Thyroid gland (tissue), 4 donors: ENCODE measurements around the gene USP48. TPM values are rescaled to one million over a fixed set of nuclear protein-coding genes. Genes with fewer than 3 reads are reported as not detected.

Experiments used
- DNase-seq, 2 donors: peaks; one replicate each; pipeline ENCODE4 v3.0.0-alpha.2; 2019
- H3K27ac ChIP-seq, 3 donors: fragments of 200-600 bp; sonication (generic); 1 replicate in 2 of 3; 2 replicates in 1 of 3; pipeline ENCODE4 v1.5.1; 2016 to 2019; ENCODE audit warnings: mild to moderate bottlenecking in 1 of 3, moderate library complexity in 1 of 3
- H3K27me3 ChIP-seq: fragments of 200-600 bp; sonication (generic); one replicate; pipeline ENCODE4 v1.5.1; 2019
- H3K36me3 ChIP-seq, 2 donors: fragments of 200-600 bp; sonication (generic); one replicate each; pipeline ENCODE4 v1.5.1; 2016 to 2019
- H3K4me1 ChIP-seq, 2 donors: fragments of 200-600 bp; sonication (generic); one replicate each; pipeline ENCODE4 v1.5.1; 2017 to 2019
- H3K4me3 ChIP-seq, 3 donors: fragments of 200-600 bp; sonication (generic); replicated peaks in 1 of 3; 1 replicate in 2 of 3; 2 replicates in 1 of 3; pipeline ENCODE4 v1.5.1; 2016; ENCODE audit warnings: mild to moderate bottlenecking in 1 of 3
- H3K9me3 ChIP-seq: fragments of 200-600 bp; sonication (generic); one replicate; pipeline ENCODE4 v1.5.1; 2017
- POLR2A ChIP-seq, 2 donors: fragments of 450-650 bp; IDR thresholded peaks; one replicate each; pipeline ENCODE4 v1.6.1; 2017; ENCODE audit warnings: antibody characterized with exemption in 2 of 2, mild to moderate bottlenecking in 2 of 2, moderate library complexity in 1 of 2
- WGBS, 2 donors: methylation state at CpG; one replicate each; pipeline ENCODE4 v1.1.5; 2017; 5-methylcytosine and 5-hydroxymethylcytosine counted together
- intact Hi-C: fragments of 100-400 bp; cut with DNase I; formaldehyde crosslinking; loops from one replicate; pipeline ENCODE4 v1.15.1; 2023
- total RNA-seq, 4 donors: library from RNA; depleted of rRNA; stranded (reverse); fragments of >200 nt; gene quantifications; one replicate each; pipeline ENCODE4 v1.2.3, GENCODE V29; 2016
- TF ChIP-seq, protein P1 (sequence below), 6 experiments: fragments of 200-600 bp in 3 of 6; fragments of 450-650 bp in 3 of 6; sonication (generic) in 3 of 6; IDR thresholded peaks; one replicate each; pipeline ENCODE4 v1.5.1; 2016 to 2019; ENCODE audit warnings: antibody characterized with exemption in 6 of 6, mild to moderate bottlenecking in 2 of 6, inconsistent platforms in 1 of 6, moderate library complexity in 1 of 6

Gene USP48
- total RNA-seq, 4 donors from 2014 or later: 77.4 to 113 (median 88.5) TPM

GRCh38 chr1:21655259-21655658, 127.7 kb downstream of the USP48 start:
- peak in 1 of 2 donors; percentile 5 for DNase-seq
- TF ChIP-seq, protein P1, sequence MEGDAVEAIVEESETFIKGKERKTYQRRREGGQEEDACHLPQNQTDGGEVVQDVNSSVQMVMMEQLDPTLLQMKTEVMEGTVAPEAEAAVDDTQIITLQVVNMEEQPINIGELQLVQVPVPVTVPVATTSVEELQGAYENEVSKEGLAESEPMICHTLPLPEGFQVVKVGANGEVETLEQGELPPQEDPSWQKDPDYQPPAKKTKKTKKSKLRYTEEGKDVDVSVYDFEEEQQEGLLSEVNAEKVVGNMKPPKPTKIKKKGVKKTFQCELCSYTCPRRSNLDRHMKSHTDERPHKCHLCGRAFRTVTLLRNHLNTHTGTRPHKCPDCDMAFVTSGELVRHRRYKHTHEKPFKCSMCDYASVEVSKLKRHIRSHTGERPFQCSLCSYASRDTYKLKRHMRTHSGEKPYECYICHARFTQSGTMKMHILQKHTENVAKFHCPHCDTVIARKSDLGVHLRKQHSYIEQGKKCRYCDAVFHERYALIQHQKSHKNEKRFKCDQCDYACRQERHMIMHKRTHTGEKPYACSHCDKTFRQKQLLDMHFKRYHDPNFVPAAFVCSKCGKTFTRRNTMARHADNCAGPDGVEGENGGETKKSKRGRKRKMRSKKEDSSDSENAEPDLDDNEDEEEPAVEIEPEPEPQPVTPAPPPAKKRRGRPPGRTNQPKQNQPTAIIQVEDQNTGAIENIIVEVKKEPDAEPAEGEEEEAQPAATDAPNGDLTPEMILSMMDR (IDR thresholded peaks at IDR 0.05): no peak
- TF ChIP-seq POLR2A (IDR thresholded peaks at IDR 0.05): no peak
- Histone ChIP-seq H3K27ac (peak overlapping the region; percentile 38 to 64 (median 48)), H3K36me3 (no peaks in the 10 kb centered on the region), H3K4me3 (no peak overlapping the region), H3K27me3 (no peaks in the 10 kb centered on the region), H3K9me3 (no peaks in the 10 kb centered on the region), H3K4me1 (peaks cover 49 to 60% of the 10 kb centered on the region in 2 donors)
- intact Hi-C loops: loop anchor here (5.0 kb wide), 1 partner anchor 283 kb away; no protein-coding TSS in a partner anchor
- whole genome bisulfite sequencing, 2 donors: 82 to 86% methylated on average over 2 to 4 of the region's 4 CpGs

DNA sequence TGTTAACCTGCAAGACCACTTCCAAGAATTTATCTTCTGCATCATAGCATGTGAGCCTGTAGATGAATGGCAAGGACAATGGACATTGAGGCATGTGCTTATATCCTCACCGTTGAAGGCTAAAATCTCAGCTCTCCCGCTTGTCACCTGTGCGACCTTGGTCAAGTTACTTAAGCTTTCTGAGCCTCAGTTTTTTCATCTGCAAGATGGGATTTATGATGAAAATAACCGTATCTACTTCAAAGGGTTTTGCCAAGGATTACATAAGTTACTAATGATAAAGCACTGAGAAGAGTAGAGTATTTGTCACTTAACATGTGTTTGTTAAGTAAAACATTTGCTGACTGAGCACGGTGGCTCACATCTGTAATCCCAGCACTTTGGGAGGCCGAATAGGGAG, 128.7 kb downstream of the USP48 start:
- no peak for DNase-seq
- TF ChIP-seq, protein P1 (IDR thresholded peaks at IDR 0.05): no peak
- no peak for TF ChIP-seq POLR2A (IDR thresholded peaks at IDR 0.05)
- WGBS, 2 donors: 85 to 86% methylated on average over 6 of the region's 6 CpGs
- H3K4me1 ChIP-seq: peaks cover 40 to 55% of the 10 kb centered on the region in 2 donors
- no peaks in the 10 kb centered on the region for H3K36me3 ChIP-seq
- peak overlapping the region; percentile 69 to 81 (median 81) for H3K27ac ChIP-seq
- H3K9me3 ChIP-seq: no peaks in the 10 kb centered on the region
- intact Hi-C loops: no loop called here
- no peaks in the 10 kb centered on the region for H3K27me3 ChIP-seq
- no peak overlapping the region for H3K4me3 ChIP-seq

- WGBS, 2 donors: 18 to 23% methylated on average over 4 to 6 of the region's 6 CpGs
- peak overlapping the region; percentile 69 to 81 (median 81) for H3K27ac ChIP-seq
- intact Hi-C loops: no loop called here
Observed at GRCh38 chr1:21653744-21654100, 129.2 kb downstream of the USP48 start.

DNA sequence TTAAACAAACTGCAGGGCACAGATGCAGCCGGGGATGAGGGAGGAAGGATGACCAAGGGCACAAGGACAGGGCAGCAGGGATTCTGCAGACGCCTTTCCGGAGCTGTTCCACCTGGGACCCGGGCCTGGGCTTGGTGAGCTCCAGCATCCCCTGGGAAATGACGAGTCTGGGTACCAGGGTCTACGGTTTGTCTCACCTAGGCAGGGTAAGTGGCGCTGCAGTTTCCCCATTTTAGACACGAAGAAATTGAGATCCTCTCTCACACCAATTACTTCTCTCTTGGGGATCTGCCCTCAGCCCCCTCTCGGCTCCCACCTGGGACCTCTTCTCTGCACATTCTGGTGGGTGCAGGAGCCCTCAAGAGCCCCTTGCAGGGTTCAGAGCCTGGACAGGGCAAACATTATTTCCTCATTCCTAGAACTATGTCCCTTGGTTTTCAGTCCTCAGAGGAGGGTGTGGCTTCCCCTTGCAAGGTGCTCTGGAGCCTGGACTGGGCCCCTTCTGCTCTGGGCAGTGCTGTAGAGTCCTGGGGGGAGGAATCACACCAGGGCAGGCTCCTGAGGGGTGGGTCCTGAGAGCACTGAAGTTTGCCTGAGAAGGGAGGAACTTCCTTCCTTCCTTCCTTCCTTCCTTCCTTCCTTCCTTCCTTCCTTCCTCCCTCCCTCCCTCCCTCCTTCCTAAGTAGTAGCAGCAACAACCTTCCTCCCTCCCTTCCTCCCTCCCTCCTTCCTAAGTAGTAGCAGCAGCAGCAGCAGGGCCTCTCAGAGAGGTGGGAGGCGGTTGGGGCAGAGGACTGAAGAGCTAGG, 129.8 kb downstream of the USP48 start:
- H3K27ac ChIP-seq: peak overlapping the region; percentile 69 to 81 (median 81)
- peaks cover 0 to 8% of the 10 kb centered on the region in 2 donors for H3K36me3 ChIP-seq
- no peaks in the 10 kb centered on the region for H3K27me3 ChIP-seq
- intact Hi-C loops: no loop called here
- no peaks in the 10 kb centered on the region for H3K9me3 ChIP-seq
- H3K4me1 ChIP-seq: peaks cover 40 to 55% of the 10 kb centered on the region in 2 donors
- WGBS, 2 donors: 43 to 61% methylated on average over 9 of the region's 10 CpGs
- TF ChIP-seq POLR2A (IDR thresholded peaks at IDR 0.05): no peak
- TF ChIP-seq, protein P1 (IDR thresholded peaks at IDR 0.05): no peak
- H3K4me3 ChIP-seq: no peak overlapping the region
- DNase-seq: peak; percentile 51 to 55

More at GRCh38 chr1:21653744-21654100, 129.2 kb downstream of the USP48 start:
- Histone ChIP-seq H3K27me3 (no peaks in the 10 kb centered on the region), H3K4me3 (no peak overlapping the region), H3K36me3 (peaks cover 0 to 2% of the 10 kb centered on the region in 2 donors), H3K9me3 (no peaks in the 10 kb centered on the region), H3K4me1 (peaks cover 40 to 55% of the 10 kb centered on the region in 2 donors)
- DNase-seq: peak; percentile 75 to 79
- TF ChIP-seq, protein P1 (IDR thresholded peaks at IDR 0.05): no peak
- no peak for TF ChIP-seq POLR2A (IDR thresholded peaks at IDR 0.05)
